Measurements from ENCODE around the gene DBH. TPM values are rescaled to one million over a fixed set of nuclear protein-coding genes. Genes with fewer than 3 reads are reported as not detected.

The DBH gene
- polyA plus RNA-seq, 1 experiment, result not detected

GRCh38 chr9:133590231-133590855 lies 45.8 kb upstream of the DBH start:
- ChIA-PET POLR2A (no interaction called here), CTCF (interaction anchor here (0.6 kb wide), 1 partner anchor 145 kb away, joined by 3 read pairs; no protein-coding TSS in a partner anchor)
- Histone ChIP-seq H3K27me3 (ENCODE audit: control insufficient read depth, insufficient read depth, low read length) (peaks cover 12% of the 10 kb centered on the region), H3K36me3 (ENCODE audit: control insufficient read depth, insufficient read depth, low read length) (no peaks in the 10 kb centered on the region), H3K4me3 (ENCODE audit: low read depth, low read length) (no peak overlapping the region)
- DNase-seq (ENCODE audit: low read depth), result no peak
- TF ChIP-seq CTCF (IDR thresholded peaks at IDR 0.05; ENCODE audit: insufficient read depth, low read depth, low read length), result no peak

- ChIA-PET CTCF (interaction anchor here (1.0 kb wide), 1 partner anchor 124 kb away, joined by 3 read pairs; no protein-coding TSS in a partner anchor), POLR2A (no interaction called here)
- no peak overlapping the region for H3K4me3 ChIP-seq (ENCODE audit: low read depth, low read length)
- no peak for TF ChIP-seq CTCF (IDR thresholded peaks at IDR 0.05; ENCODE audit: insufficient read depth, low read depth, low read length)
- no peak for DNase-seq (ENCODE audit: low read depth)
- H3K27me3 ChIP-seq (ENCODE audit: control insufficient read depth, insufficient read depth, low read length), result peaks cover 4% of the 10 kb centered on the region
- no peaks in the 10 kb centered on the region for H3K36me3 ChIP-seq (ENCODE audit: control insufficient read depth, insufficient read depth, low read length)
These were observed 44.9 kb upstream of the DBH start for GRCh38 chr9:133591116-133591910.

- POLR2A ChIA-PET, result no interaction called here
- CTCF ChIA-PET, result interaction anchor here (1.0 kb wide), 1 partner anchor 124 kb away, joined by 3 read pairs; no protein-coding TSS in a partner anchor
- DNase-seq (ENCODE audit: low read depth), result no peak
- H3K4me3 ChIP-seq (ENCODE audit: low read depth, low read length), result no peak overlapping the region
- no peak for TF ChIP-seq CTCF (IDR thresholded peaks at IDR 0.05; ENCODE audit: insufficient read depth, low read depth, low read length)
- no peaks in the 10 kb centered on the region for H3K27me3 ChIP-seq (ENCODE audit: control insufficient read depth, insufficient read depth, low read length)
- H3K36me3 ChIP-seq (ENCODE audit: control insufficient read depth, insufficient read depth, low read length), result no peaks in the 10 kb centered on the region
These were observed 44.2 kb upstream of the DBH start for GRCh38 chr9:133591985-133592384.

- DNase-seq (ENCODE audit: low read depth), result no peak
- POLR2A ChIA-PET, result no interaction called here
- no peak overlapping the region for H3K4me3 ChIP-seq (ENCODE audit: low read depth, low read length)
- CTCF ChIA-PET, result interaction anchor here (0.5 to 1.2 kb wide), 3 partner anchors 9 to 136 kb away, joined by 3 read pairs; no protein-coding TSS in a partner anchor
- no peaks in the 10 kb centered on the region for H3K36me3 ChIP-seq (ENCODE audit: control insufficient read depth, insufficient read depth, low read length)
- H3K27me3 ChIP-seq (ENCODE audit: control insufficient read depth, insufficient read depth, low read length), result no peaks in the 10 kb centered on the region
- TF ChIP-seq CTCF (IDR thresholded peaks at IDR 0.05; ENCODE audit: insufficient read depth, low read depth, low read length), result no peak
These were observed 43.3 kb upstream of the DBH start for GRCh38 chr9:133592731-133593409.
